Activated naive CD8-positive, alpha-beta T cell treated with anti-CD3 and anti-CD28 coated beads, Interleukin-2, amount 50 U/mL, for 16 hours (primary cell): ENCODE measurements around the gene PDCD11.
"Not testable (repeated sequence)": the region's sequence is repeated elsewhere in the genome, so short reads cannot be mapped to it uniquely, and the experiment has no call there.

Source experiments
- DNase-seq: peaks from one replicate; pipeline ENCODE4 v3.0.0-alpha.2; 2020; ENCODE audit warnings: low read depth, low spot score

Gene PDCD11

GRCh38 chr10:103475437-103475836 lies 79.0 kb downstream of the PDCD11 start:
- no peak for DNase-seq

- DNase-seq, result no peak
These were observed 79.8 kb downstream of the PDCD11 start for GRCh38 chr10:103476046-103476768.

DNA sequence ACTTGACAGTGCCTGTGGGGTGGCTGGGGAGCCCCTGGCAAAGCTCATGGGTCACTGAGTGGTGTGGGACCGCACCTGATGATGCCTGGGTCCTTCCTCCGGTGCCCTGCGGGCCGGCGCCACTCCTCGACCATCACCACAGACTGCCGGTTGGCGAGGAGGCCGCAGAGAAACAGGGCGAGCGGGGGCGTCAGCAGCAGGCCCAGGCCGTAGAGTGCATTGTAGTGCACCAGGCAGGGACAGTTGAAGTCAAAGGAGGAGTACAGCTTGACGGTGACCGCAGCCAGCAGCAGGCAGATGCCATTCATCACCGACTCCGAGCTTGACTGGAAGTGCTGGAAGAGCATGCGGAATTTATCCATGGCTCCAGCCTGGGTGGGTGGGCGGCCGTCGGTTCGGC lies 82.2 kb downstream of the PDCD11 start:
- DNase-seq, result no peak

DNA sequence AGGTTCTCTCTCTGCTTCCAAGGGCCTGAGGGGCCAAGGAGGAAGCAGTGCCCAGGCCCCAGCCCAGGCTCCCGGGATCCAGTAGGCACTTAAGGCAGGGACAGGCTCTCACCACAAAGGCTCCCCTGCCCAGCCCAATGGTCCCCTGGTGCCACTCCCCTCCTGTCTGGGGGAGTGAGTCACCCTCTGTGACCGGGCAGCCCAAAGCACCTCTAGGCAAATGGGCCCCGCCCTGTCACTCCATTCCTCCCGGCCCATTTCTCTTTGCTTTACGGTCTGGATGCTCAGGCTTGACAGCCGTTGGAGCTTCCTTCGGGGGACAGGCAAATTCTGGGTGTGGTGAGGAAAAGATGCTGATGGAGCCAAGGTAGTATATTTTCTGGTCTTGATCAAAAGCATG lies 82.7 kb downstream of the PDCD11 start, which contains the start of gene CALHM3:
Gene CALHM3 (minus strand): TSS at position 106 of the 400 bp plus-strand sequence. CDS start 208 bp downstream, outside the sequence.
- no peak for DNase-seq

GRCh38 chr10:103480521-103480920 lies 84.1 kb downstream of the PDCD11 start:
- DNase-seq, result no peak

- no peak for DNase-seq
These were observed 85.6 kb downstream of the PDCD11 start for GRCh38 chr10:103481974-103482531.

DNA sequence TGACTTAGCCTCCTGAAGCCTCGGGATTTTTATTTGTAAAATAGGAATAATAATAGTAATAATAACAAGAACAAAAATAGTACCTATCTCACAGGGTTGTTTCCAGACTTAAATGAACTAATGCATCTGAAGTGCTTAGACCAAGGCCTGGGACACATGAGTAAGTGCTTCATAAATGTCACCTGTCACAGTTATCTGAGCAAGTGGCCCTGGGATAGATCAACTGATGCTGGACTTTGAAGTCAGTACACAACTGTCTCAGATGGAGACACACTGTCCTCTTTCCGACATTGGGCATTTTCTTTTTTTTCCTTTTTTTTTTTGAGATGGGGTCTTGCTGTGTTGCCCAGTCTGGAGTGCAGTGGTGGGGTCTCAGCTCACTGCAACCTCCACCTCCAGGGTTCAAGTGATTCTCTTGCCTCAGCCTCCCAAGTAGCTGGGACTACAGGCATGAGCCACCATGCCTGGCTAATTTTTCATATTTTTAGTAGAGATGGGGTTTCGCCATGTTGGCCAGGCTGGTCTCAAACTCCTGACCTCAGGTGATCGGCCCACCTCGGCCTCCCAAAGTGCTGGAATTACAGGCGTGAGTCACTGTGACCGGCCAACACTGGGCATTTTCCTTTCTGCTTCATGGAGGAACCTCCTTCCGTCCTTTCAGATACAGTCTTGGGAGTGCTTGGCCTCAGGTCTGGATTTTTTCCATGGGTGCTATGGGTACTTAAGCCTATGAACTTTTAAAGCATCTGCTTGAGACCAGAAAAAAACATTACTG lies 90.4 kb downstream of the PDCD11 start:
- not testable (repeated sequence) for DNase-seq

- DNase-seq, result no peak
These were observed 90.9 kb downstream of the PDCD11 start for GRCh38 chr10:103487410-103487708.

- no peak for DNase-seq
These were observed 94.5 kb downstream of the PDCD11 start for GRCh38 chr10:103490986-103491314.

- DNase-seq, result no peak
These were observed 95.4 kb downstream of the PDCD11 start for GRCh38 chr10:103491729-103492364.

GRCh38 chr10:103492655-103493261 lies 96.3 kb downstream of the PDCD11 start:
- no peak for DNase-seq

- no peak for DNase-seq
These were observed 97.0 kb downstream of the PDCD11 start, which contains the start of gene NEURL1 for GRCh38 chr10:103493362-103493915. Gene NEURL1 (plus strand): TSS chr10:103493705. CDS start chr10:103494388, 683 bp downstream.

GRCh38 chr10:103493916-103494877 lies 97.8 kb downstream of the PDCD11 start:
- no peak for DNase-seq

GRCh38 chr10:103495321-103495720 lies 98.9 kb downstream of the PDCD11 start:
- DNase-seq, result no peak
